ENCODE data around the gene SLC4A5.
A peak's percentile ranks its signal among the peaks of the same experiment; 100 is the strongest.

- TF ChIP-seq CTCF (IDR thresholded peaks at IDR 0.05) (no peak), CEBPB (IDR thresholded peaks at IDR 0.05) (no peak), EP300 (IDR thresholded peaks at IDR 0.05) (no peak), KDM5A (IDR thresholded peaks at IDR 0.05) (no peak), MAX (IDR thresholded peaks at IDR 0.05) (peak; percentile 52), POLR2A (IDR thresholded peaks at IDR 0.05; ENCODE audit: low read length) (peak; percentile 86), NFE2L2 (conservative IDR thresholded peaks at IDR 0.05; ENCODE audit: low read length) (no peak)
- TF ChIP-seq, protein P1, sequence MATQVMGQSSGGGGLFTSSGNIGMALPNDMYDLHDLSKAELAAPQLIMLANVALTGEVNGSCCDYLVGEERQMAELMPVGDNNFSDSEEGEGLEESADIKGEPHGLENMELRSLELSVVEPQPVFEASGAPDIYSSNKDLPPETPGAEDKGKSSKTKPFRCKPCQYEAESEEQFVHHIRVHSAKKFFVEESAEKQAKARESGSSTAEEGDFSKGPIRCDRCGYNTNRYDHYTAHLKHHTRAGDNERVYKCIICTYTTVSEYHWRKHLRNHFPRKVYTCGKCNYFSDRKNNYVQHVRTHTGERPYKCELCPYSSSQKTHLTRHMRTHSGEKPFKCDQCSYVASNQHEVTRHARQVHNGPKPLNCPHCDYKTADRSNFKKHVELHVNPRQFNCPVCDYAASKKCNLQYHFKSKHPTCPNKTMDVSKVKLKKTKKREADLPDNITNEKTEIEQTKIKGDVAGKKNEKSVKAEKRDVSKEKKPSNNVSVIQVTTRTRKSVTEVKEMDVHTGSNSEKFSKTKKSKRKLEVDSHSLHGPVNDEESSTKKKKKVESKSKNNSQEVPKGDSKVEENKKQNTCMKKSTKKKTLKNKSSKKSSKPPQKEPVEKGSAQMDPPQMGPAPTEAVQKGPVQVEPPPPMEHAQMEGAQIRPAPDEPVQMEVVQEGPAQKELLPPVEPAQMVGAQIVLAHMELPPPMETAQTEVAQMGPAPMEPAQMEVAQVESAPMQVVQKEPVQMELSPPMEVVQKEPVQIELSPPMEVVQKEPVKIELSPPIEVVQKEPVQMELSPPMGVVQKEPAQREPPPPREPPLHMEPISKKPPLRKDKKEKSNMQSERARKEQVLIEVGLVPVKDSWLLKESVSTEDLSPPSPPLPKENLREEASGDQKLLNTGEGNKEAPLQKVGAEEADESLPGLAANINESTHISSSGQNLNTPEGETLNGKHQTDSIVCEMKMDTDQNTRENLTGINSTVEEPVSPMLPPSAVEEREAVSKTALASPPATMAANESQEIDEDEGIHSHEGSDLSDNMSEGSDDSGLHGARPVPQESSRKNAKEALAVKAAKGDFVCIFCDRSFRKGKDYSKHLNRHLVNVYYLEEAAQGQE (IDR thresholded peaks at IDR 0.05), result peak; percentile 88
Measured at GRCh38 chr2:74178211-74179062, 164.8 kb downstream of the SLC4A5 start, which contains the start of gene MOB1A.

Data from A549 (cell line).